DMS 273 (cell line): Measurements from ENCODE around the gene DNAH11.
"Not testable (repeated sequence)": the region's sequence is repeated elsewhere in the genome, so short reads cannot be mapped to it uniquely, and the experiment has no call there.

Experiments
- DNase-seq: peaks from one replicate; lab custom pipeline; 2025; ENCODE audit not compliant: unreplicated experiment; lab: John Stamatoyannopoulos, UW

Gene DNAH11

GRCh38 chr7:21867816-21868575 is 325.2 kb downstream of the DNAH11 start:
- no peak for DNase-seq

- no peak for DNase-seq
Measured at GRCh38 chr7:21868576-21868850, 325.7 kb downstream of the DNAH11 start.

GRCh38 chr7:21869785-21870402 is 327.1 kb downstream of the DNAH11 start:
- no peak for DNase-seq

GRCh38 chr7:21883069-21883468 is 340.2 kb downstream of the DNAH11 start:
- no peak for DNase-seq

DNA sequence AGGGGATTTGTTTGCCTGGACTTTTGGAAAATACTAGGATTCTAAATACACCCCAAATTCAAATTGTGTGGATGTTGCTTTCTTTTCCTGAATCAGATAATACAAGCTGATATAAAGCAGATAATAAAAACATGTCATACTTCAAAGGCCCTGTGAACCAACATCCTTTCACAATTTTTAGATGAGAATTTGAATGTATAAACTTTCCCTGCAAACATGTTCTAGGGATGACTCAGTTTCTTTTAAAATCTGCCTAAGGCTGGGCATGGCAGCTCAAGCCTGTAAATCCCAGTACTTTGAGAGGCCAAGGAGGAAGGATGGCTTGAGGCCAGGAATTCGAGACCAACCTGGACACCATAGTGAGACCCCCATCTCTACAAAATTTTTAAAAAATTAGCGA is 340.7 kb downstream of the DNAH11 start:
- not testable (repeated sequence) for DNase-seq

GRCh38 chr7:21884496-21884895 is 341.7 kb downstream of the DNAH11 start:
- DNase-seq, result no peak

- DNase-seq, result no peak
Measured at GRCh38 chr7:21886396-21886795, 343.6 kb downstream of the DNAH11 start.

DNA sequence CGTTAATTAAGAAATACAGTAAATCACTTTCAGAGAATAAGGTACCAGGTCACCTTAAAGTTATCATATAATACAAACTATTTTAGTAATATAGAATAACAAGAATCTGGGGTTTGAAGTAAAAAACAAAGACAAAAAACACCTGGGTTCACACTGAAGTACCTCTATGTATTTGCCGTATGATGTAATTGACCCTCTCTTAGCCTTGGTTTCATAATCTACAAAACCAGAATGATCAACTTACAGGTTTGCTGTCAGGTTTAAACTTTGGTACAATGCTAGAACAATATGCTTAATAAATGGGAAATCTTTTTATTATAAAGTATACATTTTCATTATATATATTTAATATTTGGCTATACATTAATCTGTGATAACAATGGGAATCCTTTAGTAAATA is 344.5 kb downstream of the DNAH11 start:
- DNase-seq, result no peak

DNA sequence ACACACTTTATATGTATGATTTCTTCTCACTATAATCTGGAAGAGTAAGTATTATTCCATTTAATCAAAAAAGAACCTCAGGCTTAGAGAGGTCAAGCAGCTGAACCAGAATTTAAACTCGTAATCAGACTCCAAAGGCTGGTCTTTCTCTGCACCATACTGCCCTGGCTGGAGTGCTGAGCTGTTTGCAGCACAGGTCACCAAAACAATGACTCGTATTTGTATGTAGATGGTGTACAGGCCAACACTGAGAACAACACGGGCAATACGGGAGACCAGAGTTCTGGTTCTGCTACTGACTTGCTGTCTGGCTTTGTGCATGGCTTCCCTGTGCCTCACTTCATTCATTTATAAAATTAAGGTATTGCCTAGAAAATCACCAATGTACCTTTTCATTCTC is 344.9 kb downstream of the DNAH11 start:
- DNase-seq, result no peak

DNA sequence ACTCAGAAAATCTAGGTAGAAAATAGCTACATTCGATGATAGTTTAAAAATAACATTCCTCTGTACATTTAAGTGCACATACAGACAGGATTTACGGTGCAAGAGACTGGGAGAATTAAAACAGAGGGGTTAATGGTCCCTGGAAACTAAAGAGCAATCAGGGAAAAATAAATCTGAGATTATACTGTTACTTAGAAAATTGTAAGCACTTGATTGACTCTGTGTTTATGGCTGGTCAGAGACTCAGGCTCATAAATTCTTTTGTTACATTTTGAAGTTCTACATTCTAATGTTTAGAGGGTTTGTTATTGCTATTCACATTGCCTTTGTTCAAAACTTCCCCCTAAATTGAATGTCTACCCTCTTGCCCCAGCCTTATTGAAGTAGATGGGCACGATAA is 348.5 kb downstream of the DNAH11 start:
- DNase-seq, result no peak

GRCh38 chr7:21893401-21893800 is 350.6 kb downstream of the DNAH11 start:
- DNase-seq, result no peak

- DNase-seq, result no peak
Measured at GRCh38 chr7:21898265-21898930, 355.6 kb downstream of the DNAH11 start.

- DNase-seq, result no peak
Measured at GRCh38 chr7:21902240-21902639, 359.4 kb downstream of the DNAH11 start.

DNA sequence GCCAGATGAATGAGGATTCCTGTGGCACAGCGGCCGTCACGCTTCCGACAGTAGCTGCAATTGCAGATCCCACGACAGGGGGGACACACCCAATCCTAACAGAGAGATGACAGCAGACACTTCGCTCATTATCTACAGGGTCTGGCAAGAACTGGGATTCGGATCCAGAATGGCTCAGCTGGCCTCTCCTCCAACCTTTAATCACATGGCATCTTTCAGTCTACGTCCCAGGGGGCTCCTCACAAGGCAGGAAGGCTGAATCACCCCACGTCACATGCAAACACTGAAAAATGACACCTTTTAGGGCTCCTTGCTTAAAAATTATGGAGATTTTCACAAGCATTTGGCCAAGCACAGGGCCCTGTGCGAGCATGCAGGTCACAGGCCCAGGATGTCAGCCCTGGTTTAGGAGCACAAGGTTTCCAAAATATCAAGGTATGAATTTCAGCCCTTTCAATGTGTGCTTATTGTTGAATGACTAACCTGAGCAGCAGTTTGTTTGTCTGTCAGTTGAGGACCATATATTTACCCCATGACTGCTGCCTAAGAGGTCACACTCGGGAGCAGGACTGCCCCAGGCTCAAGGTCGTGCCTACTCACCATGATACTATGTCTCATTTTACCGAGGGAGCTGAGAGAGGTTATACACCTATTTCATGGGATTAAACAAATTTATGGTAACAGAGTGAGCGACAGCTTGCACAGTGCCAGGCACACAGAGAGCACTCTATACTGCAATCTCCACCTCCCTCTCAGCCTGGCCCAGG is 360.4 kb downstream of the DNAH11 start:
- DNase-seq, result no peak

DNA sequence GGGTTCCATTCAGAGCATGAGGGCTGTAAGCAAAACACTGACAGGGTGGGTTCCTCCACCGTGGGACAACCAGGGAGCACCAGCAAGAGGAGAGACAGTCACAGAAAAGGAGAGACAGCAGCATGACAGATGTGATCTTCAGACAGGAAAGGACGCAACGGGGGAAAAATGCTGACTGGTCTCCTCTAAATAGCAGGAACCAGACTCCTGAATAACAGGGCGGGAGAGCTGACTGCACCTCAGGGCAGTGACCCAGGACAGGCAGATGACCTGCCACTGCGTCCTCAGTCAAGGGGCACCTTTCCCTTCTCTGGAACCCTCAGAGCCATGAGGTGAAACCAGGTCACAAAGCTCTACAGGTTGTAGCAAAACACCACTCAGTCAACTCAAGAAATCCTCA is 365.9 kb downstream of the DNAH11 start:
- no peak for DNase-seq

DNA sequence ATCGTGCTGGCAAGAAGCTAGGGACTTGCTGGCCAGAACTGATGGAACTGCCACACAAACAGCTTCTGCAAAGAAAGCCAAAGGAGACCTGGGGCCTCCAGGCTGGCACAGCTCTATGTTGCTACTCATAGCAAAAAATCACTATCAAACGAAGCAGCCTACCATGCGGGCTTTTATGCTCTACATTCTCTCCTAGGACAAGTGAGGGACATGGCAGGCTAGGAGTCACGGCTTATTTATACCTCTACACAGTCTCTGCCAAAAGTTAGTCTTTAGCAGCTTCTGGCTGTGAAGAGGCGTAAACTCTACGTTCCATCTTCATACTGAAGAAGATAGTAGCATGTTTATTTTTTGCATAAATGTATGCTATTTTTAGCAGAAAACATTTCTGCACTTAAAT is 367.4 kb downstream of the DNAH11 start:
- no peak for DNase-seq

GRCh38 chr7:21911341-21911875 is 368.6 kb downstream of the DNAH11 start:
- DNase-seq, result no peak

DNA sequence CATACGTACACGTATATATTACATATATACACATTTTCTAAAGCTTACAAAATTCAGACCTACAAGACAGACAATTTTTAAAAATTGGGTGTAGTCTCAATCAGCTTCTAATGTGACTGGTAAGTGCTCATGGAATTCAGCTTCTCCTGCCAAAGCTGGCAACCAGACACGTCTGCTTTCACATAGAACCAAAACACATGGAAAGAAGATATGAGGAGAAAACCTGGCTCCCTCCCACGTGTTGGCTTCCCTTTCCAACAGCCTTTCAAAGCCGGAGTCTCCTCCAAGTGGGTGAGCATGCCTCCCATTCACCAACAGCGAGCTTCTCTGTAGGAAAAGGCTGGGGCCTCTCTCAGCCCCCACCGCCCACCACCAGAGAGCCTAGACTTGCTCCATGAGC is 369.5 kb downstream of the DNAH11 start:
- no peak for DNase-seq

DNA sequence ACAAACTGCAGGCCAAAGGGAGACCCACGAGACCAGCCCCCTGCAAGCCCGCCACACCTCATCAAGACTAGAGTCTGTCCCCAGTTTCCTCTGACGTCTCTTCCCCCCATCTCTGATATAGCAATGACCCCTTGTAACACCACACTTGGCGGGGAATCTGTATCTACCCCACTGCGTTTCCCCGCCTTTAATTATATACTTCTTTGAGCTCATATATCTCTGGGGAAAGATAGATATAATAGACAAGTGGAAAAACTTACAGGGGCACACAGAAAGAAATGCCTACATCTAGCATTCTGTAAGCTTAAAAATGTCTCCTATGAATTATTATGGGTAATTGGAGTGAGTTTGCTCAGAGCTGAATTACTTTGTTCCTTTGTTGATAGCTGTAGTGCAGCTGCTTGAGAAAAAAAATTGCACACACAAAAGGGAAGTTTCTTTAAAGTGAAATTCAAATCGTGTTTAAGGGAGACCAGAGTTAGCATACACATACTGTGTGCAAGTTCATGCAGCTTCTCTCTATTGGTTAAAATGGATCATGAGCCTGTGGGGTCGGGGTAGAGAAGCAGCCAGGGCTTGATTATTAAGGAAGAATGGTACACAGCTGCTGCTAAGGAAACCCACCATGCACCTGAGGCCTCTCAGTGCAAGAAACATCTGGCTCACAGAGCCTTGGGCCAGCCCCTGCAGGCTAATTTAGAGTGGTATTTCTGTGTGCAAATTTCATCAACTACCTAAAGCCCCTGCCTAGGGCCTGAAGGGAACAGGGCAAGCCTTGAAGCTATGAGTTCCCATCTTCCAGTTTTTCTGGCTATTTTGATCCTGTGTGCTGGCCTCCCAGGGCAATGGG is 370.3 kb downstream of the DNAH11 start:
- no peak for DNase-seq

GRCh38 chr7:21914671-21915070 is 371.8 kb downstream of the DNAH11 start:
- DNase-seq, result no peak

- no peak for DNase-seq
Measured at GRCh38 chr7:21915140-21915539, 372.3 kb downstream of the DNAH11 start.
